IPS DF 4.7 (cell line): Measurements from ENCODE around the gene PFKFB2.

Source experiments
- DNase-seq: peaks from one replicate; pipeline ENCODE4 v3.0.0-alpha.2; 2013; ENCODE audit warnings: low spot score; ENCODE audit errors: extremely low read depth

PFKFB2 gene

DNA sequence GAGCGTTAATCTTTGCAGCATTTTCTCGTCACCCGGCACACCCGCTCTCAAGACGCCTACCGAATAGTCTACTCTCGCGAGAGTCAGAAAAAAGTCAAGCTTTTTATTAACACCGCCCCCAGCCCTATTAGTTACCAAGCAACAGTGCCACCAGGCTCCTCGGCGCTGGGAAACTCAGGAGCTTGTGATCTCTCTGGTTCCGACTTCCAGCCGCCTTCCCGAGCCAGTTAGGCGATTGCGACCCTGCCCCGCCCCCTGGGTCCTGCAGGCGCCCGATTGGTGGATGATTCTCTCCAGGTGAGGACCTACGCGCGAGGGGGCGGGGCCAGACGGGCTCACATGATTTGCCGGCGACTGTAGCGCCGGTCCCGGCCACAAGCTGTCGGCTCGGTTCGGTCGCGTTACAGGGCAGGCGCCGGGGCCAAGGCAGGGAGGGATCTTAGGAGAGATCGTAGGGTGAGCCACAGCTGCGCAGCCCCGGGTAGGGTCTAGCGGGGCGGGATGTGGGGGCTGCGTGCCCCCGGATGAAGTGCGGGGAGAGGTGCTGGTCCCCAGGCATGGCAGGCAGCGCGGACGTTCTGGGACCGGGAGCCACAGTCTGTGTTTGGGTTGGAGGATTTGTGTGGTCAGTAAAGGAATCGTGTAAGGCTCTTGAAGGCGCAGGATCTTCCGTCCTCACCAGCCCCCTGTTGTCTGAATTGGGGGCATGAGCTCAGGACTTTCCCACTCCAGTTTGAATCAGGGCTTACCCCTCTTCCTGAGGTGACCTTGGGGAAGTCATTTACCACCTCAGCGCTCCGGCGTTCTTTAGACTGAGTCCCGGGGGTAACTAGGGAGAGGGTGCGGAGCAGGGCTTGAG lies at the start of gene PFKFB2:
TSS of gene PFKFB2 (plus strand) at position 365 of the 859 bp plus-strand sequence. CDS start 1,443 bp downstream, outside the sequence.
- peak; percentile 96 for DNase-seq

DNA sequence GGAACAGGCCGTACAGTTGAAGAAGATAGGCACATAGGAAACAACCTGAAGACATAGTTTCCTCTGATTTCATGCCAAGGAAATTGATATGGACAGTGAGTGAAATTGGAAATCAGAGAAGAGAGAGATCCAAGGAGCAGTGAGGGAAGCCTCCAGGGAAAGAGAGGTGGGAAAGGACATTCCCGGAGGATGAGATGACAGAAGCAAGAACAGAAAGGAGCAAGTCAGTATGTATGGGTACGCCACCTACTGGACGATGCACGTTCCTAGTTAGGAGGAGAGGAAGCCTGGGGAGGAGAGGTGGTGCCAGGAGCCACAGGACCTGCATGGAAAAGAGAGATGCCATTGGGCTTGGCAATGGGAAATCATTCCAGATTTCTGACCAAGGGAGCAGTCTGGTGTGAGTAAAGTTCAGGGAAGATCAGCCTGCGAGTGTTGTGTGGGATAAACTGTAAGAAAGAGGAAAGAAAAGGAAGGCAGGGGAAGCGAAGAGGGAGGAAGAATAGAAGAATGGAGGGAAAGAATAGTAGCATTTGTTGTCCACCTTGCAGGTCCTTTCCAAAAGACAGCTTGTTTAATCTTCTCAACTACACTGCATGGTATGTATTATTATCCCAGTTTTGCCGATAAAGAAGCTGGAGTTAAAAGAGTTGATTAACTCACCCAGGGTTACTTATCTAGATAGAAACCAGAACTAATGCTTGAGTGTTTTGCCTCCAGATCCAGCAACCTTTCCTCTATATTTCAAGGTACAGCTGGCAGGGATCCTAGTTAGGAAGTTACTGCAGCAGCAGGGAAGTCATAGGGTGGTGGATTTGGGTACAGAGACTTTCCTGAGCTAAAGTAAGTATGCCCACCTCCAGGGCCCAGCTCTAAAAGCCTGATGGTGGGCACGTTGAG lies 47.9 kb upstream of the PFKFB2 start:
- peak; percentile 72 for DNase-seq

DNA sequence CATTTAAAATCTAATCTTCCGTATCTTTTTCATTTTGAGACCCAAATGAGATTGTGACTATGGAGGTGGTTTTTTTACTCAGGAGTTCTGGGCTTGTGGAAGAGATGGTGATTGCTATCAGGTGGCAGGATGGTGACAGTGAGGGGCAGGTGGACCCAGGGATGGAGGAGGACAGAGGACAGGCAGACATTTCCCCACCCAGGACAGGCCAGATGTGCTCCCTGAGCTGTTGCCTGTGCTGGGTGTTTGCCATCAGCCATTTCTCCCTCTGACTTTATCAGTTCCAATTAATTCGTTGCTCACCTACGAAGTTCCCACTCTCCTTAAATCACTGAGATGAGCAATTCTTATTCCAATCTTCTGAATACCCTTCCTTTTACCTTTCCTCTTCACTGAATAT lies 47.0 kb upstream of the PFKFB2 start:
- DNase-seq = no peak

DNA sequence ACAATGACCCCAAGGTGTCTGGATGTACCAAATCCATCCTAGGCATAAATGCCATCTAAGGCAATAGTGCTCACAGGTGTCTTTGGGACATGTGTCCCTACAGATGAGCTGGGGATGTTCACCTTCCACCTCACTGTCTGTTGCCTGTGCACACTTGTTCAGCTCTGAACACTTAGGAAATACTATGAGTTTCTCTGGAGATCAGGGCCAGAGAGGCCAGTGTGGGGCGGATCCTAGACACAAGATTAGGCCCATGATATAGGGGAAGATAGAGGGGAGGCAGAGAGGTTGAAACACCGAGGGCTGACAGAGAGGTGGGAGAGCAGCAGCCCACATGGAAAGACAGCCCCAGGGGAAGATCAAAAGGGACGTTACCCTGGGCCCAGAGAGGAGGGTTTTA lies 46.2 kb upstream of the PFKFB2 start:
- no peak for DNase-seq

DNA sequence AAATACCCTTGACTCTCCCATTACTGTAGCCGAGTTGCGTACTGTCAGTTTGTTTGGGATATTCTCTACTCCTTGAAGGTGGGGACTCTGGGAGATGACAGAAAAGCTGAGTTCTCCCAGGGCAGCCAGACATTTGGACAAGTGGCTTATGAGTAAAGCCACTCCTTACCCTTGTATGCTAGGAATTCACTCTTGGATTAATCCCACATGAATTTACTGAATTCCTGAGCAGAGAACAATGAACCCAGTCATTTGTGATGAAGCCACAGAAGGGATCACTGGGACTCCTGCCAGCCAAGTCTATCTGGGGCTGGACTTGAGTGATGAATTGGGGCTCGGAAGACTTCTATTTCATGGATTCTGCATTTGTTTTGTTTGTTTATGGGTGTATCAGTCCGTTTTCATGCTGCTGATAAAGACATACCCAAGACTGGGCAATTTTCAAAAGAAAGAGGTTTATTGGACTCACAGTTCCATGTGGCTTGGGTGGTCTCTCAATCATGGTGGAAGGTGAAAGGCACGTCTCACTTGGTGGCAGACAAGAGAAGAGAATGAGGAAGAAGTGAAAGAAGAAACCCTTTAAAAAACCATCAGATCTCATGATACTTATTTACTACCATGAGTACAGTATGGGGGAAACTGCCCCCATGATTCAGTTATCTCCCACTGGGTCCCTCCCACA lies 45.6 kb upstream of the PFKFB2 start:
- no peak for DNase-seq

DNA sequence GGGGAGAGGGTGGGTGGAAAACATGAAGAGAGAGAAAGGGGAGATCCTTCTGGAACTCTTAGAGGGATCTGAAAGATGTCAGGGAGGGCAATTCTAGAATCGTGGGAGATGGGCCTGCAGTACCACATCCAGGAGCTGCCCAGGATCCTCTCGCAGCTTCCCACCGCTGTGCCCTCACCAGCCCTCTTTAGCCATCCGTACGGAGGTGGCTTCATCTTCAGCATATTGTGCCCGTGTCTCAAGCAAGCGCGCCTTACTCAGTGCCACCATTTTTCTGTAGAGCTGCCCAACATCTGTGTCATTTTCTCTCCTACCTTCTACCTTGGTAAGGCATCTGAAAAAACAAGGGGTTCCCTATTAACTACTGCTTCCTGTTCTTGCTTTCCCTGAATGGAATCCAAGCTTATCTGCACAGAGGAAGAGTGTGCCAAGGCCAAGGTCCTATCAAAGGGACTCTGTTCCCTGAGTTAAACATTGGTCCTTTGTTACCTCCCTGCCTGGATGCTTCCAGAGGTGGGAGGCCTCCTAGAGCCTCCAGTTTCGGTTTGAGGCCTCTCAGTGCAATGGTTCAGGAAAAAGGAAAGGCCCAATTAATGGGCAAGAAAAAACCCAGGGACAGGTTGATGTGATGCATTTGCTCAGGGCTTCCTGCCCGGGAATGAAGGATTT lies 43.8 kb upstream of the PFKFB2 start:
- DNase-seq = no peak

DNA sequence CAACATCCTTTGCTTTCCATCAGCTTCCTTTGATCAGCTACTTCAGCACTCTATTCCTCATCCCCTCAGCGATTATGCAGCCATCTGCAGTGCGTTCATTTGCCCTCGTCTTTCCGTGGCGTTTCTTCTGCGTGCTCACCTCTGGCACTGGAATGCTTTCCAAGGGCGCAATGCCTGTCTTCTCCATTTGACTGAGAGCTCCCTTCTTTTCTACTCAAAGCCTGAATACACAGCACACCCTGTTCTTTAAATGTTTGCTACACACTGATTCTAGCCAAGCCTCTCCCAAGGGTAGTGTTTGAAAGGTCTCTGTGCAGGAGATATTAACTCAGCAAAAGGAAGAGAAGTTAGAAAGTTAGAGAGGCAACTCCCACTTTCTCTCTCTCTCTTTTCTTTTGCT lies 43.1 kb upstream of the PFKFB2 start:
- no peak for DNase-seq

DNA sequence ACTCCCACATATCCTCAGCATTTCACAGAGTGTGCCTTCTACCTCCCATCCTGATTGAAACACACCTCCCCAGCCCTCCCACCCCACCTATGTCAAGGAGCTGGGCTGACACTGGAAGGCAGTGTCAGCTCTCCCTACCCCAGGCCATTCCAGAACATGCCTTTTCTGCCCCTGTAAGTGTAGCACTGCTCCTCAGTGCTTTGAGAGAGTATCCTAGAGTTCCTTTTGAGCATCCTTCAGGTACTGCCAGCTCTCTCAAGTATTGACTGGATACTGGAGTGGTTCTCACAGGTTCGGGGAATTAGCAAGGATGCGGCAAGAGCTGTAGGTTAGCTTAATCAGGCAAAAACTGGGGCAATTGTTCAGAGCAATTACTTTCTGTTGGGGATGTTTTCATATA lies 42.3 kb upstream of the PFKFB2 start:
- DNase-seq = no peak

DNA sequence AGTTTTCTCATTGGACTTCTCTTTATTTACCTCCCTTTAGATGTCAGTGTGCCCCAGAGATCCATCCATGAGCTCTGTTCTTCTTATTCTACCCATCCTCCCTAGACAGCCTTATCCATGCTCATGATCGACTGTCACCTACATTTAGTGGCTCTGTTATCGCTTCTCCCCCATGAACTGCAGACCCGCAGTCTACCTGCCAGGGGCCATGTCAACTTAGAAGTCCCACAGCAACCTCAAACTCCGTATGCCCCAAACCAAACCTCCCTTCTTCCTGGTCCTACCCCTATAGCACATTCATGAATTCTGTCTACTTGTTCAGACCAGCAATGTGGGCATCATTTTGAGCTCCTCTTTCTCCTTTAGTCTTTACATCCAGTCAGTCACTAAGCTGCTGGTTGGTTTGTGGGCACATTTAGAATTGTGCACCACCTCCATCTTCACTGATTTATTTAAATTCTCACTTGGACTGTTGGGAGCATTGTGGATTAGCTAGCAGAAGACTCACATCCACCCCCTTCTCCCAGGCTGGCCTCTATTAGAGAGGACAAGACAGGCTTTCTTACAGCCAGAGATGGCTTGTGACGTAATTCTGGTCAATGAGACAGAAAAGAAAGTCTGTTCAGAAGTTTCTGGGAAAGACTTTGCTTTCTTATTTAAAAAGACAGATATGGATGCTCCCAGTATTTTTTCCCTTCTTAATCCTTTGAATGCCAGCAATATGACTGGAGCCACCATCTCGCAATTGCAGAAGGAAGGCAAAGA lies 39.6 kb upstream of the PFKFB2 start:
- no peak for DNase-seq

DNA sequence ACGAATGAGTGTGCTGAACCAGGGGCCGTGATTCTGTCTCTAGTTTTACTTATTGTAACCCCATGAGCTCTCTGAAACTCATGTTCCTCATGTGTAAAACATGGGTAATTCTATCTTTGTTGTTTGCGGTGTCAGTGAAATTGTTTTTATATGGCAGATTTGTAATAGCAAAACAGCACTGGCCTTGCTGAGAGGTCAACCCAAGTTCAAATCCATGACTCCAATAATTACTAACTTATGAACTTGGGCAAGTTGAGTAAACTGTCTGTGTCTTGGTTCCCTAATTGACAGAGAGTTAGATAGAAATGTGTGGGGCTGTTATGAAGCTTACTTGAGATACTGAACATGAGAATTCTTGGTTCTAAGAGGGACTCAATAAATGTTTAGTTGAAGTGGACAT lies 38.3 kb upstream of the PFKFB2 start:
- DNase-seq = no peak

DNA sequence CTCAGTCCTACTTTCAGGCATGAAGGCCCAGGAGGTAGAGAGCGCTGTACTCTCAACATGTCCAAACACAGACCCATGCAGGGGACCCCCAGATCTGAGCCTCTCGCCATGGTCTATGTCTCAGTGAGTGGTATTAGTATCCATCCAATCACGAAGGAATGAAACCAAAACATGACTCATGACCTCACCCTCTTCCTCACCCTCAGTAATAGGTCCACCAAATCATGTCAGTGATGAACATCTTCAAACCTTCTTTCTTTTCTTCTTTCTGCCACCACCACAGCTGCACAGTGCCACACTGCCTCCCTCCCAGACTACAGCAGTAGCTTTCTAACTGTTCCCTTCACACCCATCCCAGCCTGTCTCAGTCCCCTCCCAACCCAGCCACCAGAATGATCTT lies 37.3 kb upstream of the PFKFB2 start:
- DNase-seq = no peak

DNA sequence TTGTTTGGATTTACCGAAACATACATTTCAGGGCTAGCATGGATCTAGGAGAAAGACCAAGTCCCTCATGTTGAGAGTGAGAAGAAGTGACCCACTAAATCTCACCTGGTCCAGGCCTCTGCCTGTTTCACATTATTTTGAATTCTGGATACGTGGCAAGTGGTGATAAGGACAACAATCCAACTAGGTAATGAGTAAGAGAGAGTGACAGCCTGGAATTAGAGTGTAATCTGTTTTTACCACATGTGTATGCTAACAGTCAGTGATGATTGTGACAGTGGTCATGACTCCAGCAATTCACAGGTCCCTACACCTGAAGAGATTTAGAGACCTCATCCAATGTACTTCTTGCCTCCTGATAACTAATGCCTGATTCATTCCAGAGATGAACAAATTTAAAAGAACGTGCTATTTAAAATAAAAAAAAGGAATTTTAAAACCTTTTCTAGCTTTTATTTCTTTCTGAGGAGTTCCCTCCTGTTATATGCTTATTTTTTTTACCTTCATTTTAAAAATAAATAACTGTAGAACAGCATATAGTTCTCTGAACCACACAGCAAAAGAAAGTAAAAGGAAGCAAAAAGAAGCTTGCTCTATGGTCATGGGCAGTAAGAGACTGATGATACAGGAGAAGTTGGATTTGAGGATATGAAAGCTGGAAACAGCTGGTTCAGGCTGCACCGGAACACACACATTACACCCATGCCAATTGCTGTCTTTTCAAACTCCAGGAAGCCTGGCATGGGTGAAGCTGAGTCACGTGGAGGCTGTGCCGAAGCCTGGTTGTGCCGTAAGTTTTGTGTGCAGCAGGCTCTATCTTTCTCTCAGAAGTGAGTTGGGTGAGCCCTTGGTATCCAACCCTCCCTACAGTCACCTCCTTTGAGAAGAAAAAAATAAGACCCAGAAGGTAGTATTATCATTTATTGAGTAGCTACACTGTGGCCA lies 35.2 kb upstream of the PFKFB2 start:
- no peak for DNase-seq

DNA sequence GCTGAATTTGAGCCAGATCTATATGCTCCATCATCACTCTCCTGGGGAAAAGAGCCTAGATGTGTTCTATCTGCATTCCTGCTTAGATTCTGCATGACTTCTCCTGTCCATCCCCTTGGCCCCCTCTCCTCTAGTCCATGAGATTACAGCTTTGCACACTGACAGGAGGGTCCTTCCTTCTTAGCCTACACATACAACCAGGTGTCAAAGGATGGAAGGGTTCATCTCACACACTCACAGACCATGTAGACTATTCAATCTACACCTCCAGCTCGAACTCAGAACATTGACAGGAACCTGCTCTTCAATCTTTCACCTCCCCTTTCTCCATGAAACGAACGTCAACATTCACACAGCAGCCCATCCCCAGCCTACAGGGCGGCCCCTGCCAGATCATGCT lies 34.4 kb upstream of the PFKFB2 start:
- DNase-seq = no peak

DNA sequence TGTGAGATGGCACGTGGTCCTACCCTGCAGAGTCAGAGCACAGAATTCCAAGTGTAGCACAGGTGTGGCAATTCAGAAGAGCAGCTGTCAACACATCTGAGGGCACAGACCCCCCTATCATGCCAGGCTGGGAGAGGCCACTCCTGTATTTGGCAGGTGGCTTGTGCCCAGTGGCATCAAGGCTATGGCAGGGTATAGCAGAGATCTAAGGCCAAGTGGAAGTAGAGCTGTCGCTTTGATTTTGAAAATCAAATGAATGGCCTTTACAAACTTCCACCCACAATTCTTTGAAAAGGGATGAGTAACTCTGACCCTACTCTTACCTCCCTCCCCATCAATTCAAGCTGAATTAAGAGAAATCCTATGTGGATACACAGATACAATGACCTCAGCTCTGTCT lies 33.9 kb upstream of the PFKFB2 start:
- no peak for DNase-seq

DNA sequence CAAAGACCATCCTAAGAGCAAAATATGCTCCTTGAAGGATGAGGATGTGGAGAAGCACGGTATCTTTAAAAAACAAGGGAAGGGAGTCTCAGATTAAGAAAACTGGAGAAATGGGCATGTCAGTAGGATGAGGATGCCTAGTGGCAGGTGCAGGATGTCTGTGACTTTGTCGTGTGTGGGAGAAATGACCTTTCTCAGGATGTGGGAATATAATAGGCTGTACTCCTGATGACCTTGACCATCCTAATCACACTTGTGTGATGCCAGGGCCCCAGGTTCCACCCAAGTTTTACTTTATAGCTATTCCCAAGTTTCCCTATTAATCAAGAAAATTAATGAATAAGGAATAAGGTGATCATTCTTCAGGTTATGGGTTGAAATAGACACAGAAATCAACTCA lies 33.4 kb upstream of the PFKFB2 start:
- DNase-seq = no peak

DNA sequence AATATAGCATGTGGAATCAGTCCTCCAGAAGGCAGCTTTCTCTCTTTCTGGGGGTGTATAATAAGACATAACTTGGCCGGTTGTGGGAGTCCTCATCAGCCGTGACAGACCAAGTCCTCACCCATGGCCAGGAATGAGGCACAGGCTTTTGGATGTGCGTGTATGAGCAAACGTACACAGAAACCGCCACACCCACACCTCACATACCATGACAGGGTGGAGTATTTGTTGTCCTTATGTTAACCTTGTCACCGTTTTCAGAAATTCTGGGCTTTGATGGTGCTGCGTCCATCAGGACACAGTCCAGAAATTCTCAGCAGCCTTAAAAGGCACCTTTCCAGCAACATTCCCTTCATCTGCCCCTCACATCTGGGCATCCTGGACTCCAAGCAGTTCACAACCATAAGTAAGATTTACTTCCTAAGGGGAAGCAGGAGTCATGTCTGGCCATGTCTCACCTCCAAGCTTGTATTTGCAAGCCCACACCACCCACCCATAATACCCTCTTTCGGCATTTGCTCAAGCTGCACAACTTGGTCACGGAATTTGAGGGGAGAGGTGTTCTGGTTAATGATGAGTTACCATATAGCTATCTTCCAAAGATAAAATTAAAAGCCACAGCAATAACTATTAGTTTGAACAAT lies 32.9 kb upstream of the PFKFB2 start:
- no peak for DNase-seq

DNA sequence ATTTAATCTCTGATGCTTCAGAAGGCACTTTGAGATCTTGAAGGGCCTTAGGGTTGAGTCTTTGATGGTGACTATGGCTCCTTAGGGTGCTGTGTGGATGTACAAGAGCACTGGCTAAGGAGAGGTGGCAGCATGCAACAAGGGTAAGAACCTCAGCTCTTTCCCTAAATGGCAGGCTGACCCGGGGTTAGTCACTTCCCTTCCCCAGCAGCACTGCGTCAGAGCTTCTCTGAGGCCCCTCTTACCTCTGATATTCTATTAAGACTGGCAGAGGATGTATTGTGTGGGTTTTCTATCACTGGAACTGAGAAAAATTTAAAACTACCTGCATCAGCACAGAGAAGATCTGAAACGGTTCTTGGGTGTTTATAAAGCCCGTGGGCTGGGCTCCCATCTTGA lies 32.4 kb upstream of the PFKFB2 start:
- no peak for DNase-seq

DNA sequence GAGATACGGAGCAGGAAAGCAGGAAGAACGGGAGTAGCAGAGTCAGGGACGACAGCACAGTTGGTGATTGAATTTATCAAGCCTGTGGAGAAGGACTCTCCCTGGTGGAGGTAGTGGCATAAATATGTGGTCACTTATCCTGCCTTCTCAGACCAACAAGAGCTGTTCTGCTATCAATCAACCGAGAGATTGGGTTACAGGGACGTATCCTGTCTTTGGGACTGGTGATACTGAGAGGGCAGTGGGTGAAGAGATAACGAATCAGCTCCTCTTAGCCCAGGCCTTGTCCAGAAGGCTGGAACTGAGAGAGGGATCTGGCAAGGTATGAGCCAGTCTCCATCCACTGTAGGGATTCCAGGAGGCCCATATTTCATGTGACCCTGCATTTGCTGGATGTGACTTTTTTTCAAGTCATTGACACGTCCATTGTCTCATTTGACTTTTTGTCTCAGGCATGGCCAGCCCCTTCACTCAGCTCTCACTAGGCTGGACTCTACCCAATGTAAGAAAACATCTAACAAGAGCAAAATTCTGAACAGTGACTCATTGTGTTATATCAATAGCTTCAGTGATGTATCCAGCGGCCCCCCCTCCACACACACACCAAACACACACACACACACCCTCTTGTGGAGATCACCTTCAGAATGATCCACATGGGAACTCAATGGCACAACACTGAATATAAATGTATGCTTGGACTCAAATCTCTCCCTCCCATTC lies 31.8 kb upstream of the PFKFB2 start:
- DNase-seq = no peak
